OCI-LY7 (cell line): ENCODE data around the gene NAT10. TPM values are rescaled to one million over a fixed set of nuclear protein-coding genes. Genes with fewer than 3 reads are reported as not detected.

Experiments
- BruUV-seq: library from RNA; stranded (reverse); fragments of 400-500 nt; replicated peaks from 2 replicates; lab custom pipeline; 2021; lab: Mats Ljungman, UMichigan
- CTCF ChIA-PET: fragments of 300-600 bp; sonication (Branson Sonifier 250); formaldehyde crosslinking; loops from one replicate; lab custom pipeline; 2022; ENCODE audit warnings: antibody characterized with exemption; ENCODE audit not compliant: unreplicated experiment; lab: Charles Lee
- POLR2A ChIA-PET: fragments of 300-600 bp; sonication (Branson Sonifier 250); formaldehyde crosslinking; loops from one replicate; lab custom pipeline; 2022; ENCODE audit warnings: antibody characterized with exemption; lab: Charles Lee
- DNase-seq: peaks from one replicate; pipeline ENCODE4 v3.0.0-alpha.2; 2015; ENCODE audit warnings: low spot score
- H2AFZ ChIP-seq: fragments of 200-600 bp; sonication (generic), shearing (Covaris generic); 2 replicates; pipeline ENCODE4 v1.6.1; 2014; ENCODE audit warnings: mild to moderate bottlenecking, antibody characterized with exemption, low read length, moderate library complexity
- H3K27ac ChIP-seq: fragments of 200-600 bp; sonication (generic); 2 replicates; pipeline ENCODE4 v1.5.1; 2014; ENCODE audit warnings: mixed run types, low read depth, mild to moderate bottlenecking, moderate library complexity, low read length, inconsistent platforms; ENCODE audit not compliant: poor library complexity, severe bottlenecking
- H3K36me3 ChIP-seq: fragments of 200-600 bp; sonication (generic); 2 replicates; pipeline ENCODE4 v1.6.1; 2014; ENCODE audit warnings: mild to moderate bottlenecking, antibody characterized with exemption, low read length, moderate library complexity, mixed read lengths; ENCODE audit not compliant: insufficient read depth
- H3K4me1 ChIP-seq: fragments of 200-600 bp; sonication (generic); 2 replicates; pipeline ENCODE4 v1.5.1; 2014; ENCODE audit warnings: mild to moderate bottlenecking, low read length; ENCODE audit not compliant: insufficient read depth, poor library complexity, severe bottlenecking
- H3K4me2 ChIP-seq: fragments of 200-600 bp; sonication (generic); 2 replicates; pipeline ENCODE4 v1.6.1; 2014; ENCODE audit warnings: mild to moderate bottlenecking, low read length
- H3K4me3 ChIP-seq: fragments of 200-600 bp; sonication (generic); 2 replicates; pipeline ENCODE4 v1.5.1; 2014; ENCODE audit warnings: mild to moderate bottlenecking, low read depth, low read length; ENCODE audit not compliant: poor library complexity, severe bottlenecking
- H3K79me2 ChIP-seq: fragments of 200-600 bp; sonication (generic); 2 replicates; pipeline ENCODE4 v1.6.1; 2016; ENCODE audit warnings: low read depth, mild to moderate bottlenecking, low read length, moderate library complexity, mixed read lengths; ENCODE audit not compliant: insufficient read depth
- H3K9me2 ChIP-seq: fragments of 200-600 bp; sonication (generic); 2 replicates; pipeline ENCODE4 v1.6.1; 2016; ENCODE audit warnings: mild to moderate bottlenecking, low read length, mixed read lengths; ENCODE audit not compliant: insufficient read depth
- H3K9me3 ChIP-seq: fragments of 200-600 bp; sonication (generic); 2 replicates; pipeline ENCODE4 v1.6.1; 2014; ENCODE audit warnings: mild to moderate bottlenecking, mixed run types, low read length, mixed read lengths
- H4K20me1 ChIP-seq: fragments of 200-600 bp; sonication (generic); 2 replicates; pipeline ENCODE4 v1.6.1; 2014; ENCODE audit warnings: mild to moderate bottlenecking, antibody characterized with exemption, low read length, moderate library complexity, mixed read lengths; ENCODE audit not compliant: insufficient read depth
- EZH2phosphoT487 ChIP-seq: fragments of 200-600 bp; sonication (generic); IDR thresholded peaks from 2 replicates; pipeline ENCODE4 v1.6.1; 2018; ENCODE audit warnings: low read depth, borderline replicate concordance, mild to moderate bottlenecking, mixed run types, antibody characterized with exemption, low read length, moderate library complexity, mixed read lengths
- intact Hi-C: fragments of 100-400 bp; cut with micrococcal nuclease; formaldehyde crosslinking; loops from one replicate; pipeline ENCODE4 v1.10.0; 2022; ENCODE audit not compliant: unreplicated experiment
- total RNA-seq, 2 experiments: library from RNA; depleted of rRNA in 1 of 2; stranded (reverse); fragments of >200 nt in 1 of 2; shearing (Covaris generic) in 1 of 2; gene quantifications; 2 replicates each; pipeline ENCODE4 v1.2.3, GENCODE V29; 2014 to 2022
- TF ChIP-seq, protein P1 (sequence below): fragments of 200-600 bp; sonication (generic); conservative IDR thresholded peaks from 2 replicates; pipeline ENCODE4 v1.5.1; 2014; ENCODE audit warnings: mild to moderate bottlenecking, antibody characterized with exemption, low read length, moderate library complexity, mixed read lengths

The NAT10 gene
- total RNA-seq, 2 experiments from 2014 or later = 64.9 to 120 TPM

GRCh38 chr11:34185926-34186841 lies 80.8 kb downstream of the NAT10 start:
- no peak overlapping the region for H3K27ac ChIP-seq
- H3K36me3 ChIP-seq = no peaks in the 10 kb centered on the region
- no peak overlapping the region for H2AFZ ChIP-seq
- CTCF ChIA-PET = no interaction called here
- H3K4me3 ChIP-seq = no peak overlapping the region
- H3K4me2 ChIP-seq = no peak overlapping the region
- BruUV-seq = no TSS peak
- TF ChIP-seq EZH2phosphoT487 = no peak
- TF ChIP-seq, protein P1, sequence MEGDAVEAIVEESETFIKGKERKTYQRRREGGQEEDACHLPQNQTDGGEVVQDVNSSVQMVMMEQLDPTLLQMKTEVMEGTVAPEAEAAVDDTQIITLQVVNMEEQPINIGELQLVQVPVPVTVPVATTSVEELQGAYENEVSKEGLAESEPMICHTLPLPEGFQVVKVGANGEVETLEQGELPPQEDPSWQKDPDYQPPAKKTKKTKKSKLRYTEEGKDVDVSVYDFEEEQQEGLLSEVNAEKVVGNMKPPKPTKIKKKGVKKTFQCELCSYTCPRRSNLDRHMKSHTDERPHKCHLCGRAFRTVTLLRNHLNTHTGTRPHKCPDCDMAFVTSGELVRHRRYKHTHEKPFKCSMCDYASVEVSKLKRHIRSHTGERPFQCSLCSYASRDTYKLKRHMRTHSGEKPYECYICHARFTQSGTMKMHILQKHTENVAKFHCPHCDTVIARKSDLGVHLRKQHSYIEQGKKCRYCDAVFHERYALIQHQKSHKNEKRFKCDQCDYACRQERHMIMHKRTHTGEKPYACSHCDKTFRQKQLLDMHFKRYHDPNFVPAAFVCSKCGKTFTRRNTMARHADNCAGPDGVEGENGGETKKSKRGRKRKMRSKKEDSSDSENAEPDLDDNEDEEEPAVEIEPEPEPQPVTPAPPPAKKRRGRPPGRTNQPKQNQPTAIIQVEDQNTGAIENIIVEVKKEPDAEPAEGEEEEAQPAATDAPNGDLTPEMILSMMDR = no peak
- intact Hi-C loops = no loop called here
- peaks cover 13% of the 10 kb centered on the region for H3K4me1 ChIP-seq
- no peak for DNase-seq
- H3K9me2 ChIP-seq = no peaks in the 10 kb centered on the region
- H3K79me2 ChIP-seq = no peaks in the 10 kb centered on the region
- no peaks in the 10 kb centered on the region for H4K20me1 ChIP-seq
- no peaks in the 10 kb centered on the region for H3K9me3 ChIP-seq
- POLR2A ChIA-PET = interaction anchor here (0.5 kb wide), 1 partner anchor 295 kb away, joined by 3 read pairs; no protein-coding TSS in a partner anchor

- TF ChIP-seq EZH2phosphoT487 = no peak
- TF ChIP-seq, protein P1 = no peak
- Histone ChIP-seq H4K20me1 (no peaks in the 10 kb centered on the region), H2AFZ (no peak overlapping the region), H3K4me3 (no peak overlapping the region), H3K36me3 (no peaks in the 10 kb centered on the region), H3K79me2 (no peaks in the 10 kb centered on the region), H3K27ac (no peak overlapping the region), H3K4me2 (no peak overlapping the region), H3K9me2 (no peaks in the 10 kb centered on the region), H3K9me3 (no peaks in the 10 kb centered on the region), H3K4me1 (peaks cover 13% of the 10 kb centered on the region)
- no peak for DNase-seq
- BruUV-seq = no TSS peak
- intact Hi-C loops = no loop called here
- ChIA-PET CTCF (no interaction called here), POLR2A (interaction anchor here (1.6 kb wide), 1 partner anchor 11 kb away, joined by 5 read pairs; no protein-coding TSS in a partner anchor)
These were observed 82.8 kb downstream of the NAT10 start for GRCh38 chr11:34188181-34188580.

DNA sequence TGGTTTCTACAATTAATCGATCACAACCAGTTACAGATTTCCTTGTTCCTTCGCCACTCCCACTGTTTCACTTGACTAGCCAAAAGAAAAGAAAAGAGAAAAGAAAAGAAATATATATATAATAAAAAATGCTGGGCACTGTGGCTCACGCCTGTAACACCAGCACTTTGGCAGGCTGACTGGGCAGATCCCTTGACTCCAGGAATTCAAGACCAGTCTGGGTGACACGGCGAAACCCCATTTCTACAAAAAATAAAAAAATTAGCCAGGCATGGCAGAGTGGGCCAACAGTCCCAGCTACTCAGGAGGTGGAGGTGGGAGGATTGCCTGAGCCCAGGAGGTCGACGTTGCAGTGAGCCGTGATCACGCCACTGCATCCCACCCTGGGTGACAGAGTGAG lies 83.8 kb downstream of the NAT10 start:
- DNase-seq = no peak
- no peaks in the 10 kb centered on the region for H3K36me3 ChIP-seq
- H4K20me1 ChIP-seq = no peaks in the 10 kb centered on the region
- H3K4me1 ChIP-seq = peaks cover 13% of the 10 kb centered on the region
- no peak overlapping the region for H3K27ac ChIP-seq
- BruUV-seq = no TSS peak
- CTCF ChIA-PET = no interaction called here
- H3K79me2 ChIP-seq = no peaks in the 10 kb centered on the region
- H3K4me2 ChIP-seq = no peak overlapping the region
- intact Hi-C loops = no loop called here
- no peak overlapping the region for H3K4me3 ChIP-seq
- POLR2A ChIA-PET = interaction anchor here (0.6 to 1.6 kb wide), 3 partner anchors 11 to 65 kb away, joined by 3 to 5 read pairs (median 5); no protein-coding TSS in a partner anchor
- TF ChIP-seq EZH2phosphoT487 = no peak
- TF ChIP-seq, protein P1 = no peak
- no peaks in the 10 kb centered on the region for H3K9me2 ChIP-seq
- no peak overlapping the region for H2AFZ ChIP-seq
- H3K9me3 ChIP-seq = no peaks in the 10 kb centered on the region
